ENCODE data around the gene RUFY4.

- no peak for TF ChIP-seq CTCF (IDR thresholded peaks at IDR 0.05)
- no peak for TF ChIP-seq POLR2AphosphoS5 (IDR thresholded peaks at IDR 0.05)
Measured at GRCh38 chr2:218040883-218041282, 28.2 kb upstream of the RUFY4 start.
